HG03060 (cell line): ENCODE data around the gene SNX24.
"Not testable (repeated sequence)": the region's sequence is repeated elsewhere in the genome, so short reads cannot be mapped to it uniquely, and the experiment has no call there.

Source experiments
- ATAC-seq: cut with Tn5 transposase; IDR thresholded peaks from one replicate; pipeline ENCODE4 v1.9.1; 2021; ENCODE audit warnings: low read depth, moderate number of reproducible peaks; ENCODE audit not compliant: unreplicated experiment

Gene SNX24

GRCh38 chr5:122957457-122957856 lies 112.0 kb downstream of the SNX24 start:
- ATAC-seq, result no peak

- ATAC-seq, result no peak
These were observed 114.5 kb downstream of the SNX24 start for GRCh38 chr5:122959740-122960445.

GRCh38 chr5:122963305-122963704 lies 117.9 kb downstream of the SNX24 start:
- no peak for ATAC-seq

GRCh38 chr5:122965111-122965510 lies 119.7 kb downstream of the SNX24 start:
- no peak for ATAC-seq

GRCh38 chr5:122967085-122967484 lies 121.7 kb downstream of the SNX24 start:
- ATAC-seq, result no peak

- peak; percentile 83 for ATAC-seq
These were observed 122.2 kb downstream of the SNX24 start for GRCh38 chr5:122967625-122968024.

- not testable (repeated sequence) for ATAC-seq
These were observed 122.6 kb downstream of the SNX24 start for GRCh38 chr5:122968056-122968455.

- no peak for ATAC-seq
These were observed 125.9 kb downstream of the SNX24 start for GRCh38 chr5:122971333-122971732.

GRCh38 chr5:122972877-122973276 lies 127.5 kb downstream of the SNX24 start:
- ATAC-seq, result no peak

- not testable (repeated sequence) for ATAC-seq
These were observed 128.3 kb downstream of the SNX24 start for GRCh38 chr5:122973759-122974158.

GRCh38 chr5:122974251-122974650 lies 128.8 kb downstream of the SNX24 start:
- not testable (repeated sequence) for ATAC-seq

- no peak for ATAC-seq
These were observed 131.9 kb downstream of the SNX24 start for GRCh38 chr5:122977319-122977718.

GRCh38 chr5:122978068-122978467 lies 132.7 kb downstream of the SNX24 start:
- no peak for ATAC-seq

GRCh38 chr5:122978644-122979297 lies 133.4 kb downstream of the SNX24 start:
- ATAC-seq, result no peak

- ATAC-seq, result no peak
These were observed 136.4 kb downstream of the SNX24 start for GRCh38 chr5:122981846-122982245.

GRCh38 chr5:122982376-122982775 lies 137.0 kb downstream of the SNX24 start:
- ATAC-seq, result no peak

- peak; percentile 36 for ATAC-seq
These were observed 139.0 kb downstream of the SNX24 start for GRCh38 chr5:122984425-122984824.

- ATAC-seq, result no peak
These were observed 139.7 kb downstream of the SNX24 start for GRCh38 chr5:122985006-122985700.

GRCh38 chr5:122985954-122986721 lies 140.7 kb downstream of the SNX24 start:
- peak; percentile 80 for ATAC-seq

GRCh38 chr5:122996091-122996490 lies 150.7 kb downstream of the SNX24 start:
- ATAC-seq, result no peak

GRCh38 chr5:122997294-122997693 lies 151.9 kb downstream of the SNX24 start:
- no peak for ATAC-seq
